Measurements from ENCODE around the gene RYR1. TPM values are rescaled to one million over a fixed set of nuclear protein-coding genes. Genes with fewer than 3 reads are reported as not detected.

Gene RYR1
- total and polyA plus RNA-seq, 10 of the 15 experiments (the other 5 are each of a cell fraction or from before 2014, with no cell fraction given), result under 0.01 to 0.32 (median 0.07) TPM; not detected in 1

GRCh38 chr19:38451629-38452028, 18.1 kb downstream of the RYR1 start:
- FAIRE-seq (no peak), ATAC-seq (no peak), DNase-seq (ENCODE audit: low read depth, low spot score) (no peak)
- Histone ChIP-seq H3K9me3 (replicated peaks; ENCODE audit: control insufficient read depth, insufficient read depth, low read length) (no peaks in the 10 kb centered on the region), H3K79me2 (ENCODE audit: control insufficient read depth, insufficient read depth, low read length) (no peaks in the 10 kb centered on the region), H3K4me2 (ENCODE audit: control insufficient read depth, insufficient read depth) (no peak overlapping the region), H3K9ac (ENCODE audit: control insufficient read depth, insufficient read depth, low read length) (no peak overlapping the region), H4K20me1 (ENCODE audit: control insufficient read depth, insufficient read depth) (no peaks in the 10 kb centered on the region), H3K27ac (ENCODE audit: control insufficient read depth, insufficient read depth) (no peak overlapping the region), H3K4me1 (ENCODE audit: control insufficient read depth, insufficient read depth, low read length) (no peaks in the 10 kb centered on the region), H2AFZ (ENCODE audit: control insufficient read depth, low read depth, low read length) (no peak overlapping the region), H3K4me3 (no peak overlapping the region), H3K36me3 (ENCODE audit: control insufficient read depth in 2 of 2, insufficient read depth in 2 of 2, low read length in 1 of 2) (no peaks in the 10 kb centered on the region), H3K27me3 (replicated peaks in 1 of 2; ENCODE audit: control insufficient read depth in 2 of 2, insufficient read depth in 2 of 2, low read length in 1 of 2) (no peaks in the 10 kb centered on the region)
- POLR2A ChIA-PET, result no interaction called here
- WGBS (ENCODE audit: insufficient coverage, insufficient replicate concordance, low lambda C conversion rate, missing lambda C conversion rate), result 51% methylated on average over 9 of the region's 9 CpGs
- no TSS peak for BruUV-seq (replicated peaks)
- in situ Hi-C loops (cut with MboI) (no loop called here), intact Hi-C loops (cut with micrococcal nuclease; ENCODE audit: unreplicated experiment) (no loop called here)
- TF ChIP-seq HDGF (IDR thresholded peaks at IDR 0.05), result no peak
- TF ChIP-seq TCF3 (IDR thresholded peaks at IDR 0.05; ENCODE audit: borderline replicate concordance, insufficient read depth, low read depth, low read length), result no peak
- no peak for TF ChIP-seq FOS (IDR thresholded peaks at IDR 0.05; ENCODE audit: borderline replicate concordance, extremely low read depth, insufficient read length)
- no peak for TF ChIP-seq RB1 (IDR thresholded peaks at IDR 0.05; ENCODE audit: borderline replicate concordance)
- TF ChIP-seq IKZF1 (conservative IDR thresholded peaks at IDR 0.05), result no peak
- no peak for TF ChIP-seq CEBPB (IDR thresholded peaks at IDR 0.05; ENCODE audit: borderline replicate concordance in 1 of 2, low read depth in 2 of 2, low read length in 2 of 2)
- no peak for TF ChIP-seq CHD2 (IDR thresholded peaks at IDR 0.05; ENCODE audit: borderline replicate concordance, low read depth, low read length)
- TF ChIP-seq WRNIP1 (IDR thresholded peaks at IDR 0.05; ENCODE audit: borderline replicate concordance, low read depth, low read length), result no peak
- no peak for TF ChIP-seq SMC3 (IDR thresholded peaks at IDR 0.05; ENCODE audit: borderline replicate concordance, low read length)
- no peak for TF ChIP-seq NRF1 (conservative IDR thresholded peaks at IDR 0.05; ENCODE audit: low read depth, low read length)
- no peak for TF ChIP-seq SP1 (IDR thresholded peaks at IDR 0.05; ENCODE audit: low read depth, low read length)
- no peak for TF ChIP-seq E4F1 (IDR thresholded peaks at IDR 0.05; ENCODE audit: borderline replicate concordance, partially characterized antibody)
- TF ChIP-seq EZH2 (IDR thresholded peaks at IDR 0.05; ENCODE audit: borderline replicate concordance, control insufficient read depth, low read depth, low read length), result no peak
- no peak for TF ChIP-seq RELA (IDR thresholded peaks at IDR 0.05; ENCODE audit: borderline replicate concordance, partially characterized antibody)
- TF ChIP-seq BACH1 (IDR thresholded peaks at IDR 0.05; ENCODE audit: borderline replicate concordance), result no peak
- TF ChIP-seq TCF7 (IDR thresholded peaks at IDR 0.05; ENCODE audit: borderline replicate concordance), result no peak
- TF ChIP-seq RCOR1 (conservative IDR thresholded peaks at IDR 0.05; ENCODE audit: low read depth, low read length), result no peak
- TF ChIP-seq PAX8 (IDR thresholded peaks at IDR 0.05), result no peak
- TF ChIP-seq SUZ12 (IDR thresholded peaks at IDR 0.05; ENCODE audit: unreplicated experiment), result no peak
- SMC1A ChIA-PET (ENCODE audit: uncharacterized antibody, unreplicated experiment), result no interaction called here
- CTCF ChIA-PET, result no interaction called here
- RAD21 ChIA-PET (ENCODE audit: unreplicated experiment), result no interaction called here
